WTC11 (cell line): ENCODE measurements around the gene GALNT4. TPM values are rescaled to one million over a fixed set of nuclear protein-coding genes. Genes with fewer than 3 reads are reported as not detected.

Experiments
- ATAC-seq: fragments of 200-7000 bp; cut with Tn5 transposase; 2 replicates; pipeline ENCODE4 v1.10.0; 2021; ENCODE audit warnings: mild to moderate bottlenecking, moderate library complexity
- CTCF ChIA-PET: fragments of 300-600 bp; sonication (Branson Sonifier 250); formaldehyde crosslinking; loops from one replicate; lab custom pipeline; 2021; ENCODE audit warnings: antibody characterized with exemption; lab: Charles Lee
- POLR2A ChIA-PET: fragments of 350-600 bp; sonication (Branson Sonifier 250); formaldehyde crosslinking; loops from one replicate; lab custom pipeline; 2021; ENCODE audit warnings: antibody characterized with exemption; lab: Charles Lee
- DNase-seq: peaks from one replicate; pipeline ENCODE4 v3.0.0; 2021; ENCODE audit warnings: low spot score
- H3K27ac Mint-ChIP-seq: 2 replicates; pipeline ENCODE4 v1.8.0; 2021; ENCODE audit warnings: mixed read lengths
- H3K27me3 Mint-ChIP-seq: 2 replicates; pipeline ENCODE4 v1.8.0; 2021; ENCODE audit warnings: low read depth, mild to moderate bottlenecking, moderate library complexity, mixed read lengths
- H3K36me3 Mint-ChIP-seq: 2 replicates; pipeline ENCODE4 v1.8.0; 2021; ENCODE audit warnings: mixed read lengths
- H3K4me1 Mint-ChIP-seq: 2 replicates; pipeline ENCODE4 v1.8.0; 2022; ENCODE audit warnings: mixed read lengths
- H3K4me3 Mint-ChIP-seq: 2 replicates; pipeline ENCODE4 v1.8.0; 2021; ENCODE audit warnings: mild to moderate bottlenecking, moderate library complexity, mixed read lengths
- H3K9me3 Mint-ChIP-seq: 2 replicates; pipeline ENCODE4 v1.8.0; 2021; ENCODE audit warnings: mixed read lengths
- CBFB ChIP-seq: sonication (generic); formaldehyde crosslinking; IDR thresholded peaks from 2 replicates; pipeline ENCODE4 v1.8.1; 2022; ENCODE audit warnings: mild to moderate bottlenecking, low read depth, missing genetic modification reagents
- CTCF ChIP-seq: fragments of 200-600 bp; IDR thresholded peaks from 2 replicates; pipeline ENCODE4 v1.8.0; 2022; ENCODE audit warnings: antibody characterized with exemption
- EMX1 ChIP-seq: fragments of 250-450 bp; sonication (Bioruptor Pico); IDR thresholded peaks from 2 replicates; pipeline ENCODE4 v1.8.0; 2021; ENCODE audit warnings: mild to moderate bottlenecking
- FOXJ3 ChIP-seq: sonication (generic); formaldehyde crosslinking; IDR thresholded peaks from 2 replicates; pipeline ENCODE4 v1.9.0; 2021; ENCODE audit warnings: missing genetic modification reagents, mild to moderate bottlenecking, borderline replicate concordance
- MXD4 ChIP-seq: fragments of 250-450 bp; sonication (Bioruptor Pico); IDR thresholded peaks from 2 replicates; pipeline ENCODE4 v1.8.0; 2021; ENCODE audit warnings: mild to moderate bottlenecking, moderate library complexity, borderline replicate concordance
- MYBL2 ChIP-seq: sonication (generic); formaldehyde crosslinking; IDR thresholded peaks from 2 replicates; pipeline ENCODE4 v1.8.1; 2023; ENCODE audit warnings: mild to moderate bottlenecking, moderate library complexity, missing genetic modification reagents
- NFE2L1 ChIP-seq: sonication (generic); formaldehyde crosslinking; IDR thresholded peaks from 2 replicates; pipeline ENCODE4 v1.8.1; 2023; ENCODE audit warnings: missing genetic modification reagents
- OVOL2 ChIP-seq: fragments of 250-450 bp; sonication (Bioruptor Pico); IDR thresholded peaks from 2 replicates; pipeline ENCODE4 v1.9.0; 2021; ENCODE audit warnings: mild to moderate bottlenecking, borderline replicate concordance
- SOX15 ChIP-seq: fragments of 250-450 bp; sonication (Bioruptor Pico); IDR thresholded peaks from 2 replicates; pipeline ENCODE4 v1.9.0; 2021; ENCODE audit warnings: mild to moderate bottlenecking
- ZNF138 ChIP-seq: sonication (generic); formaldehyde crosslinking; conservative IDR thresholded peaks from 2 replicates; pipeline ENCODE4 v1.8.1; 2022; ENCODE audit warnings: mild to moderate bottlenecking, moderate library complexity, missing genetic modification reagents
- ZNF232 ChIP-seq: sonication (generic); formaldehyde crosslinking; IDR thresholded peaks from 2 replicates; pipeline ENCODE4 v1.8.0; 2022; ENCODE audit warnings: mild to moderate bottlenecking, missing genetic modification reagents
- ZNF281 ChIP-seq: sonication (generic); formaldehyde crosslinking; IDR thresholded peaks from 2 replicates; pipeline ENCODE4 v1.8.0; 2023; ENCODE audit warnings: mild to moderate bottlenecking, missing genetic modification reagents
- total RNA-seq: library from RNA; stranded (reverse); gene quantifications from 3 replicates; pipeline ENCODE4 v1.2.3, GENCODE V29; 2021
- TF ChIP-seq, protein P1 (sequence below): fragments of 250-450 bp; sonication (Bioruptor Pico); IDR thresholded peaks from 2 replicates; pipeline ENCODE4 v1.9.0; 2021; ENCODE audit warnings: moderate library complexity, mild to moderate bottlenecking, inconsistent platforms, borderline replicate concordance
- TF ChIP-seq, protein P2 (sequence below): fragments of 250-450 bp; sonication (Bioruptor Pico); IDR thresholded peaks from 2 replicates; pipeline ENCODE4 v1.9.0; 2021; ENCODE audit warnings: mild to moderate bottlenecking
- TF ChIP-seq, protein P3 (sequence below): sonication (generic); formaldehyde crosslinking; IDR thresholded peaks from 2 replicates; pipeline ENCODE4 v1.8.1; 2023; ENCODE audit warnings: mild to moderate bottlenecking, missing genetic modification reagents, moderate library complexity
- TF ChIP-seq, protein P4 (sequence below): sonication (generic); formaldehyde crosslinking; IDR thresholded peaks from 2 replicates; pipeline ENCODE4 v1.8.1; 2022; ENCODE audit warnings: low read depth, missing genetic modification reagents, borderline replicate concordance

GALNT4 gene
- total RNA-seq, 1 experiment from 2014 or later, result 3.9 TPM

GRCh38 chr12:89568484-89568883 is 43.9 kb upstream of the GALNT4 start (continued):
- TF ChIP-seq SOX15 (CRISPR knock-in tag) (no peak), CTCF (no peak), ZNF232 (CRISPR knock-in tag) (no peak)
- TF ChIP-seq, all 79 proteins: peak for 0

DNA sequence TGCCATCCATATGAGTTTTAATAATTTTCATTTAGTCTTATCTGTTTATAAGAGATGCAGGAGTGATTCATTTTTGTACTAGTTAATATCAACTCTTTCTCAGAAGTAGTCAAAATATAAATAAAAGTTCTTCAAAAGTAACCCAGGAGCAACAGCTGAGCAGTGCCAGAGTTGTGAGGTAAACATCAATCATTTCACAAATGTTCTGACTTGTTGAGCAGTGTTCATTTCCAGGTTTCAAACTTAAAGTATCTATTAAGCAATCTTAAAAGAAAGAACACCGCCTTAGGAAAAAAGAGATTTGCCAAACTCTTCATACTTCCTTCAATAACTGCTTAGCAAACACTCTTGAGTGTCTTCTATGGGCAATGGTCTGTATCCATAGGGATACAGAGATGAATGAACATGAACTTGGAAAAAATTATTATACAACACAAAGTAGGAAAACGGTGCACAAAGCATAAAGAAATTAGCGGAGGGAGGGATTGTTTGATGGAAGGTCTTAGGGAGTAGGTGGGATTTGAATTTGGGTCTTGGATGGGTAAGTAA is 43.2 kb upstream of the GALNT4 start:
- CTCF ChIA-PET, result no interaction called here
- H3K36me3 Mint-ChIP-seq, result no peaks in the 10 kb centered on the region
- H3K27ac Mint-ChIP-seq, result no peak overlapping the region
- H3K4me1 Mint-ChIP-seq, result no peaks in the 10 kb centered on the region
- H3K4me3 Mint-ChIP-seq, result no peak overlapping the region
- no peak for DNase-seq
- TF ChIP-seq MYBL2 (CRISPR knock-in tag) (no peak), MXD4 (CRISPR knock-in tag) (no peak), ZNF232 (CRISPR knock-in tag) (no peak), ZNF138 (no peak), EMX1 (CRISPR knock-in tag) (no peak), ZNF281 (no peak), NFE2L1 (CRISPR knock-in tag) (no peak), OVOL2 (CRISPR knock-in tag) (no peak), FOXJ3 (no peak), CBFB (no peak)
- TF ChIP-seq, protein P1, sequence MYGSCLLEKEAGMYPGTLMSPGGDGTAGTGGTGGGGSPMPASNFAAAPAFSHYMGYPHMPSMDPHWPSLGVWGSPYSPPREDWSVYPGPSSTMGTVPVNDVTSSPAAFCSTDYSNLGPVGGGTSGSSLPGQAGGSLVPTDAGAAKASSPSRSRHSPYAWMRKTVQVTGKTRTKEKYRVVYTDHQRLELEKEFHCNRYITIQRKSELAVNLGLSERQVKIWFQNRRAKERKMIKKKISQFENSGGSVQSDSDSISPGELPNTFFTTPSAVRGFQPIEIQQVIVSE (CRISPR knock-in tag), result no peak
- TF ChIP-seq, protein P2, sequence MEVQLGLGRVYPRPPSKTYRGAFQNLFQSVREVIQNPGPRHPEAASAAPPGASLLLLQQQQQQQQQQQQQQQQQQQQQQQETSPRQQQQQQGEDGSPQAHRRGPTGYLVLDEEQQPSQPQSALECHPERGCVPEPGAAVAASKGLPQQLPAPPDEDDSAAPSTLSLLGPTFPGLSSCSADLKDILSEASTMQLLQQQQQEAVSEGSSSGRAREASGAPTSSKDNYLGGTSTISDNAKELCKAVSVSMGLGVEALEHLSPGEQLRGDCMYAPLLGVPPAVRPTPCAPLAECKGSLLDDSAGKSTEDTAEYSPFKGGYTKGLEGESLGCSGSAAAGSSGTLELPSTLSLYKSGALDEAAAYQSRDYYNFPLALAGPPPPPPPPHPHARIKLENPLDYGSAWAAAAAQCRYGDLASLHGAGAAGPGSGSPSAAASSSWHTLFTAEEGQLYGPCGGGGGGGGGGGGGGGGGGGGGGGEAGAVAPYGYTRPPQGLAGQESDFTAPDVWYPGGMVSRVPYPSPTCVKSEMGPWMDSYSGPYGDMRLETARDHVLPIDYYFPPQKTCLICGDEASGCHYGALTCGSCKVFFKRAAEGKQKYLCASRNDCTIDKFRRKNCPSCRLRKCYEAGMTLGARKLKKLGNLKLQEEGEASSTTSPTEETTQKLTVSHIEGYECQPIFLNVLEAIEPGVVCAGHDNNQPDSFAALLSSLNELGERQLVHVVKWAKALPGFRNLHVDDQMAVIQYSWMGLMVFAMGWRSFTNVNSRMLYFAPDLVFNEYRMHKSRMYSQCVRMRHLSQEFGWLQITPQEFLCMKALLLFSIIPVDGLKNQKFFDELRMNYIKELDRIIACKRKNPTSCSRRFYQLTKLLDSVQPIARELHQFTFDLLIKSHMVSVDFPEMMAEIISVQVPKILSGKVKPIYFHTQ (CRISPR knock-in tag), result no peak
- TF ChIP-seq, protein P3, sequence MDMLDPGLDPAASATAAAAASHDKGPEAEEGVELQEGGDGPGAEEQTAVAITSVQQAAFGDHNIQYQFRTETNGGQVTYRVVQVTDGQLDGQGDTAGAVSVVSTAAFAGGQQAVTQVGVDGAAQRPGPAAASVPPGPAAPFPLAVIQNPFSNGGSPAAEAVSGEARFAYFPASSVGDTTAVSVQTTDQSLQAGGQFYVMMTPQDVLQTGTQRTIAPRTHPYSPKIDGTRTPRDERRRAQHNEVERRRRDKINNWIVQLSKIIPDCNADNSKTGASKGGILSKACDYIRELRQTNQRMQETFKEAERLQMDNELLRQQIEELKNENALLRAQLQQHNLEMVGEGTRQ, result no peak
- TF ChIP-seq, protein P4, sequence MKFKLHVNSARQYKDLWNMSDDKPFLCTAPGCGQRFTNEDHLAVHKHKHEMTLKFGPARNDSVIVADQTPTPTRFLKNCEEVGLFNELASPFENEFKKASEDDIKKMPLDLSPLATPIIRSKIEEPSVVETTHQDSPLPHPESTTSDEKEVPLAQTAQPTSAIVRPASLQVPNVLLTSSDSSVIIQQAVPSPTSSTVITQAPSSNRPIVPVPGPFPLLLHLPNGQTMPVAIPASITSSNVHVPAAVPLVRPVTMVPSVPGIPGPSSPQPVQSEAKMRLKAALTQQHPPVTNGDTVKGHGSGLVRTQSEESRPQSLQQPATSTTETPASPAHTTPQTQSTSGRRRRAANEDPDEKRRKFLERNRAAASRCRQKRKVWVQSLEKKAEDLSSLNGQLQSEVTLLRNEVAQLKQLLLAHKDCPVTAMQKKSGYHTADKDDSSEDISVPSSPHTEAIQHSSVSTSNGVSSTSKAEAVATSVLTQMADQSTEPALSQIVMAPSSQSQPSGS (CRISPR knock-in tag), result no peak
- TF ChIP-seq, all 79 proteins: peak for 0
- no peak for ATAC-seq
- POLR2A ChIA-PET, result no interaction called here
- H3K27me3 Mint-ChIP-seq, result no peaks in the 10 kb centered on the region
- H3K9me3 Mint-ChIP-seq, result no peaks in the 10 kb centered on the region
